GM12801 (cell line): ENCODE results near the gene ATXN2.

Experiments
- TF ChIP-seq, protein P1 (sequence below): IDR thresholded peaks from one replicate; pipeline ENCODE4 v1.5.1; 2011; ENCODE audit warnings: control low read depth; ENCODE audit not compliant: insufficient read length; ENCODE audit errors: extremely low read depth

ATXN2 gene

GRCh38 chr12:111427417-111428074 lies 171.6 kb downstream of the ATXN2 start:
- TF ChIP-seq, protein P1, sequence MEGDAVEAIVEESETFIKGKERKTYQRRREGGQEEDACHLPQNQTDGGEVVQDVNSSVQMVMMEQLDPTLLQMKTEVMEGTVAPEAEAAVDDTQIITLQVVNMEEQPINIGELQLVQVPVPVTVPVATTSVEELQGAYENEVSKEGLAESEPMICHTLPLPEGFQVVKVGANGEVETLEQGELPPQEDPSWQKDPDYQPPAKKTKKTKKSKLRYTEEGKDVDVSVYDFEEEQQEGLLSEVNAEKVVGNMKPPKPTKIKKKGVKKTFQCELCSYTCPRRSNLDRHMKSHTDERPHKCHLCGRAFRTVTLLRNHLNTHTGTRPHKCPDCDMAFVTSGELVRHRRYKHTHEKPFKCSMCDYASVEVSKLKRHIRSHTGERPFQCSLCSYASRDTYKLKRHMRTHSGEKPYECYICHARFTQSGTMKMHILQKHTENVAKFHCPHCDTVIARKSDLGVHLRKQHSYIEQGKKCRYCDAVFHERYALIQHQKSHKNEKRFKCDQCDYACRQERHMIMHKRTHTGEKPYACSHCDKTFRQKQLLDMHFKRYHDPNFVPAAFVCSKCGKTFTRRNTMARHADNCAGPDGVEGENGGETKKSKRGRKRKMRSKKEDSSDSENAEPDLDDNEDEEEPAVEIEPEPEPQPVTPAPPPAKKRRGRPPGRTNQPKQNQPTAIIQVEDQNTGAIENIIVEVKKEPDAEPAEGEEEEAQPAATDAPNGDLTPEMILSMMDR: no peak

- TF ChIP-seq, protein P1: no peak
These were observed 172.6 kb downstream of the ATXN2 start for GRCh38 chr12:111426344-111427185.

GRCh38 chr12:111425655-111426054 lies 173.5 kb downstream of the ATXN2 start:
- TF ChIP-seq, protein P1: no peak

GRCh38 chr12:111424793-111425251 lies 174.3 kb downstream of the ATXN2 start:
- TF ChIP-seq, protein P1: no peak

GRCh38 chr12:111424189-111424792 lies 174.8 kb downstream of the ATXN2 start:
- TF ChIP-seq, protein P1: no peak

DNA sequence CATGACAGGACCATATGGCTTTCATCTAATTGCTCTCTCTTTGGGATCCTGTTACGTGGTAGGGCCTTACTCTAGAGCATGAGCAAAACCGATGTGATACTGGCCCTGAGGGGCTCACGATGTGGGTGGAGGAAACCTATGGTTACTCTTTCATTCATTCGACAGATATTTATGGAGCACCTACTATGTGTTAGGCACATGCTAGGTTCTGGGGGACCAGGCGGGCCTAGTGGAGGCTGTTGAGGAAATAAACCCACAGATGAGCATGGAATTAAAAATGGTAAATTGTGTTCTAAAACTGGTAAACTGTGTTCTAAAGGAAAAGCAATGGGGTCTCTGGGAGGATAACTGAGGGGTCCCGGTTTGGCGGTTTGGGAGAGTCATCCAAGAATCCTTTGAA lies 178.6 kb downstream of the ATXN2 start:
- TF ChIP-seq, protein P1: no peak

- TF ChIP-seq, protein P1: no peak
These were observed 179.3 kb downstream of the ATXN2 start for GRCh38 chr12:111419784-111420183.
